Loucy (cell line): ENCODE measurements around the gene ZNF26.

Experiments
- CTCF ChIP-seq: fragments of 200-600 bp; sonication (generic); conservative IDR thresholded peaks from 2 replicates; pipeline ENCODE4 v1.5.1; 2014; ENCODE audit warnings: mild to moderate bottlenecking, antibody characterized with exemption, low read length
- EZH2phosphoT487 ChIP-seq: fragments of 200-600 bp; IDR thresholded peaks from 2 replicates; pipeline ENCODE4 v1.6.1; 2018; ENCODE audit warnings: antibody characterized with exemption, mild to moderate bottlenecking, moderate library complexity, borderline replicate concordance

- TF ChIP-seq CTCF (no peak), EZH2phosphoT487 (no peak)
These were observed 33.1 kb upstream of the ZNF26 start for GRCh38 chr12:132953163-132953425.
